ENCODE results near the gene FAM83F.
"Not testable (repeated sequence)": the region's sequence is repeated elsewhere in the genome, so short reads cannot be mapped to it uniquely, and the experiment has no call there.

FAM83F gene

GRCh38 chr22:39966470-39966869 lies 28.3 kb upstream of the FAM83F start:
- FAIRE-seq: no peak

DNA sequence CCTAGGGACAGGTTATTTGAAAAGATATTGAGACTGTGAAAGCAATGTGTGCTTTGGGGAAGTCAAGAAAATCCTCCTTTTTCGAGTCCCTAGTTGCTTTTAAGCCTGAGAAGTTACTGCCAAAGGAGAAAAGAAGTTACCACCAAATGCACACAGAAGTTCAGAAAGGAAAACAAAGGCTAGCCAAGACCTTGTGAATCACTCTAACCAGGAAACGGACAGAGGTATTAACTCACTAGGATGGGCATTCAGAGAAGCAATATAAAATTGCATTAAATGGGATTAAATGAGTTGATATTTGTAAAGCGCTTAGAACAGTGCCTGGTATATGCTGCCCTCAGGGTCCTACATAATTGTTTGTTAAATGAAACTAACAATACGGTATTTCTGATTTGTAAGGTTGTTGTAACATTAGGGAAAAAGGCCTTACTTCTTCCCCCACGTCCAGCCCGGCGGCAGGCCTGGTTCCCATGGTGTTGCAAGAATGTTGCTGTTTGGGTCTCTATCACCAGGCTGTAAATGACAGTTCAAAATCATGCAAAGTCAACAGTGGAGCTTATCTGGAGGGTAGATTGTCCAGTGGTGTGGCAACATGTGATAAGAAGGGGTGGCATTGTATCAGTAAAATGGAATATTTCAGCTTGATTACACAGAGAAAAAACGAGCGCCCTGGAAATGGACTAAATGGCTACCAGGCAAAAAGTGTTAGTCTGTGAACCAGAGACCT lies 27.5 kb upstream of the FAM83F start:
- no peak for FAIRE-seq

DNA sequence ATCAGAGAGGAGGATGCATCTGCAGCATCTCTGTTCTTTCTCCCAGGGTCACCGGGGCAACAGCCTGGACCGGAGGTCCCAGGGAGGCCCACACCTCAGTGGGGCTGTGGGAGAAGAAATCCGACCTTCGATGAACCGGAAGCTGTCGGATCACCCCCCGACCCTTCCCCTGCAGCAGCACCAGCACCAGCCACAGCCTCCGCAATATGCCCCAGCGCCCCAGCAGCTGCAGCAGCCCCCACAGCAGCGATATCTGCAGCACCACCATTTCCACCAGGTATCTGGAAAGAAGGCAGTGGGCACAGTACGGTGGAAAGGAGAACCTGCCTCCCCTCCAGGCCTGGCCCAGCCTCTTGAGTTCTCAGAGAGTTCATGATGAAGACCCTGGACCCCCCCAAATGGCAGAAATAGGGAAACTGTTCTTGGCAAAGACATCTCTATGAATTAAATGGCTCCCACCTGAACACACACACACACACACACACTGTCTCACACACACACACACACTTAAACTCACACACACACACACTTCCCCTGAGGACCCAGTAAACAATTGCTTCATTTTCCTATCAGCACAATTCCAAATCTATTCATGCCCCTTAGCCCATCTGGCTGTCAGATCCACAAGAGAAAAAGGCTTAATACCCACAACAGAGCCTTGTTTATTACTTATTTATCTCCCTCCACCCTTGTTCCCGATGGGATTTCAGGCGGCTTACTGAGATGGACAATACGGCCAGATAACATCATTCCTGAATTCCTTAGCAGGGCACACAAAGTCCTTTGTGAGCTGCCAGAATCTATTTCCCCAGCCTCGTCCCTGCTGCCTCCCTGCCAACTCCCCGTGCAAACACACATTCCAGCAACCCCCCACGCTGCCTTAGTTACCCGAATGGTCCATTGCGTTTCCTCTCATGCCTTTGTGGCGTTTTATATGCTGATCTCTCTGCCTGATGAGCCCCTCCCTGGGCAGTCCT lies 26.5 kb upstream of the FAM83F start:
- FAIRE-seq: no peak

- FAIRE-seq: no peak
Measured at GRCh38 chr22:39970742-39971141, 24.0 kb upstream of the FAM83F start.

DNA sequence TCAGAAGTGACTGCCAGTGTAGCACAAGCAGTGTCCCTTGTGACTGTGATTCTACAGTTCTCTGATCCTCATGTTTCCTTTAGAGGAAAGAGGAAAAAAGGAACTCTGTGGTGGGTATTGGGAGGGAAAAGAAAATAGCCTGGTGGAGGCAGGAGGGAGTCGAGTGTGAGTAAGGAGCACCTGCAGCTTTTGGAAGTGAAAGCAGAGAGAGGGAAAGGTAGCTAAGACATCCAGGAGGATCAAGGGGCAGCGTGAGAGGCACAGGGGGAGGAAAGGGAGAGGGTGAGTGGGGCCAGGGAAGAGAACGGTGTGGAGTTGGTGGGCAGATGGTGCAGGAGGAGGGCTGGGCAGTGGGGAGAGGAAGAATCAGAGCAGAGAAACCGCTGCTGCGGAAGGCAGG lies 22.1 kb upstream of the FAM83F start:
- FAIRE-seq: no peak

- no peak for FAIRE-seq
Measured at GRCh38 chr22:39973656-39974055, 21.1 kb upstream of the FAM83F start.

GRCh38 chr22:39974065-39974464 lies 20.7 kb upstream of the FAM83F start:
- FAIRE-seq: no peak

DNA sequence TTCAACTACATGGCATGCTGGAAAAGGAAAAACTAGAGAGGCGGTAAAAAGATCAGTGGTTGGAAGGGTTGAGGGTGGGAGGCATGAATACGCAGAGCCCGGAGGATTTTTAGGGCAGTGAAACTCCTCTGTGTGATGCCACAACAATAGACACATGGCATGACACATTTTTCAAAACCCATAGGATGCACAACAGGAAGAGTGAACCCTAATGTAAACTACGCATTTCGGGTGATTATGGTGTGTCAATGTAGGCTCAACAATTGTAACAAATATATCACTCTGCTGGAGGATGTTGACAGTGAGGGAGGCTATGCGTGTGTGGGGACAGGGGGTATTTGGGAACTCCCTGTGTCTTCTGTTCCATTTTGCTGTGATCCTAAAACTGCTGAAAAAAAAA lies 15.7 kb upstream of the FAM83F start:
- no peak for FAIRE-seq

DNA sequence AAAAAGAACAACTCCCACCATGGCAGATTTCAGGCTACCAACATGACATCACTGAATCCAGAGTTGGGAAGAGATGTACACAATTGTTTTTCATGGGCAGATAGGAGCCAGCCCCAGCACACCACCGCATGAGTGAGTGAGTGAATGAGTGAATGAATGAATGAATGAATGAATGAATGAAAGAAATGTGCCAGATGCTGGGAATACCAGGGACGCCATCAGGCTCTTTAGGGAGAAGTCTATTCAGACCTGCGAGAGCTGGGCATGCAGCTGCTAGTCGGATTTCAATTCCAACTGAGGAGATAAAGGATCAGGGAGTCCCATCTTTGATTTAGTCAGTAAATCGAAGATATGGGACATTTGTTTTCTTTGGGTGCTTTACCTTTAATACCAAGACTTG lies 15.3 kb upstream of the FAM83F start:
- no peak for FAIRE-seq

DNA sequence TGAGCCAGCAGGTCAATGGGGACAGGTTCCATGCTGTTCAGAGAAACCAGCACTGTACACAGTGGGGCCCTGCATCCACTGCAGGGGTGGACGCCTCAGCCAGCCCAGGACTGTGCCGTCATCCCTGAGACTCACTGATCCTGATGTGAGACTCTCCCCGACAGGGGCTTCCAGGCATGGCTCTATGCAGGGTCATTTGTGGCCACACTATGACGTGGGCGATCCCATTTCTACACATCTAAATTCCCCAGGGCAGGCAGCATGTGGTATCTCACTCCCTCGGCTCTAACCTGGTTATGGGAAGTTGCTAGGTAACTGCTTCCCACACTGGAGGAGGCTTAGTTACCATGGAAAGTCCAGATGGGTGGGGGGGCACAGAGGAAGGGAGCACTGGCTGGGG lies 14.2 kb upstream of the FAM83F start:
- no peak for FAIRE-seq

- no peak for FAIRE-seq
Measured at GRCh38 chr22:39983346-39983745, 11.4 kb upstream of the FAM83F start.

- no peak for FAIRE-seq
Measured at GRCh38 chr22:39984006-39984405, 10.7 kb upstream of the FAM83F start.

DNA sequence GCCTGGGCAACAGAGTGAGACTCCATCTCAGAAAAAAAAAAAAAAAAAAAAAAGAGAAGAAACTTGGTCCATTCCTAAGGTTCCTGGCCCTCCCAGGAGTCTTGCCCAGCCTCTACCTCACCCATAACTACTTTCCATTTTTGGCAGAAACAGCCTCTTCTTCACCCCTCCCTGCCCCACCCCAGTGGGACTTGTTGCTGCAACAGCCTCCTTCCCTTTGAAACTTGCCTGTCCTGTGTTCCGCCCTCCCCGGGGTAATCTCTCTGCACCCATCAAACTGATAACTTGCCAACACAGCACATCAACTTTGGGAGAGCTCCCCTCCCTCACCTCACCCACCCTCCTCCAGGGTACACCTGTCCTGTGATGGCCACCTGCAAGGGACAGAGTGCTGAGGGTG lies 10.0 kb upstream of the FAM83F start:
- FAIRE-seq: no peak

- no peak for FAIRE-seq
Measured at GRCh38 chr22:39985383-39986035, 9.2 kb upstream of the FAM83F start.

- FAIRE-seq: no peak
Measured at GRCh38 chr22:39988386-39989114, 6.2 kb upstream of the FAM83F start.

DNA sequence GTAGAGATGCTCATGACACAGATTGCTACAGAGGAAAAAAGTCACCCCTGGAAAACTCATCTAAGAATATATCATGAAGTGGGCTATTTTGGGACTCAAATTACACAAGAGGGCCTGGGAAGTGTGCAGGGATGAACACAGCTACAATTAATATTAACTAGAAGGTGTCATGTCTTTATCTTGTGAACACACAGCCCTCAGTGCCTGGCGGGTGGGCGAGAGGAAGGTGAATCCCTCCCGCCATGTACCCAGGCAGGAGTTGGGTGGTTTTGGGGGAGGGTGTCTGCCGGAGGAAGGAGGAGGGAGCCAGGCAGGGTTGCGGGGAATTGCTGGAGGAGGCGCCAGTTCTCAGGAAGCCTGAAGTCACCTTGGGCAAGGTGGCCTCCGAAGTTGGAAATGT lies 5.1 kb upstream of the FAM83F start:
- no peak for FAIRE-seq

GRCh38 chr22:39990686-39991085 lies 4.1 kb upstream of the FAM83F start:
- no peak for FAIRE-seq

- FAIRE-seq: no peak
Measured at GRCh38 chr22:39991159-39991860, 3.4 kb upstream of the FAM83F start.

GRCh38 chr22:39992088-39992826 lies 2.5 kb upstream of the FAM83F start:
- FAIRE-seq: no peak

- not testable (repeated sequence) for FAIRE-seq
Measured at GRCh38 chr22:39992894-39993293, 1.9 kb upstream of the FAM83F start.

- no peak for FAIRE-seq
Measured at GRCh38 chr22:39994041-39994565, 651 bp upstream of the FAM83F start.
